Putamen (tissue), 1 donor: Measurements from ENCODE around the gene PPP1R12B.
"Not testable (repeated sequence)": the region's sequence is repeated elsewhere in the genome, so short reads cannot be mapped to it uniquely, and the experiment has no call there.

Source experiments
- DNase-seq: peaks from one replicate; pipeline ENCODE4 v3.0.0-alpha.2; 2016; ENCODE audit warnings: low spot score

The PPP1R12B gene

DNA sequence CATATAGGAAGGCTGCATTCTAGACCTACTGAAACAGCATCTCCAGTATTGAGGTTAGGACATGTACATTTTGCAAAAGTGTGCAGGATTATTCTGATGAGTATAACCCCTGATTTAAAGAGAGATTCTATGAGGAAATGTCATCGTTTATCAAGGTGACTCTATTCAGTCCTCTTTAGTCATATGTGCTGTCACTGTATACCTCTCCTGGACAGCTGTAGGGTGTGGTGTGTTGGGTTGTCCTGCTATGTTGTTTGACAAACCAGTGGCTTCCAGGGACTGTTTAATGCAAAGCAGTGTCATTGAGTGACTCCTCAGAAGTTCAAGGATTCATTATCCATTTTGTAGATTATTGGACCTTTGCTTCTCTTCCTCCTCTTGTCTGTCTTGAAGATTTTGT lies 209.2 kb downstream of the PPP1R12B start:
- not testable (repeated sequence) for DNase-seq

DNA sequence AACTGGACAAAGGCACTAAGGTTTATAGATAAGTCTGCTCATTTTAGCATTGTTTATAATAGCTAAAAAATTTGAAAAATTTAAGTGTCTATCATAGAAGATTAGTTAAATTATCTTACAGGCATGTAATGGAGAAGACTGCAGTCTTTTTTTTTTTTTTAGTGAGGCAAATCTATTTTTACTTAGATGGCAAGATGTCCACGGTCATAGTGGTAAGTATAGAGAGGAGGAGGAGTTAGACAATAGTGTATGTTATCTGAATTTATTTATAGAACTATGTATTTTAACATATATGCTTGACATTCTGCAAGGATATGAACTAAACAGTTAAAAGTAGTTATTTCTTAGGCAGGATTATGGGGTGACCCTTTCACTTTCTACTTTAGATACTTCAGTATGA lies 212.7 kb downstream of the PPP1R12B start:
- no peak for DNase-seq

DNA sequence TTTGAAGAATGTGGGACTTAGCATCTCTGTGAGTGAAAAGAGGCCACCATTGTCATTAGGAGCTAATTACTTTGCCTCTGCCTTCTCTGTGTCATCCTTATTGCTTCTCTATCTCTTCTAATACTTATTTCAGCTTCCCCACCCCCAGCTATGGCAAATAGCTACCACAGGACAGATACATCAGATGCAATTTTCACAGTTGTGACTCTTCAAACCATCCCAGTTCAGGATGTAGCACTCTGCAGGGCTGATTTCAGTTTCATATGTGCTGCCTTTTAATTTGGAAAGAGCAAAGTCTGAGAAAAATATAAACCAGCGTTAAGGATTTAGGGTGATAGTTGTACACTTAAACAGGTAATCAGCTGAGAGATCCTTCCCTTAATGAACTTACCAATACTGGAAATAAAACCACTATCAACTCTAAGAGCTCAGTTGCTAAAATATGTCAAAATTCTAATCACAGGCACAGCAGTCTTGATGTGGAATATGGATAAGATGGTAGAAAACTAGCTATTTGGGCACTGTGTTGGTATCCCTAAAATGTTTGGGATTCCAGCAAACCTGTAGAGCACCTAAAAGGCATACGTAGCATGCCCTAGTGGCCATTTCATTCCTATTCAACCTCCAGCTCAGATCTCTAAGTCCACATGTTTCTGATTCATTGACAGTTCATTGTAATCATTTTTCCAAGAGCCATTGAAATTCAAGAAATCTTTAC lies 213.4 kb downstream of the PPP1R12B start:
- DNase-seq = no peak

DNA sequence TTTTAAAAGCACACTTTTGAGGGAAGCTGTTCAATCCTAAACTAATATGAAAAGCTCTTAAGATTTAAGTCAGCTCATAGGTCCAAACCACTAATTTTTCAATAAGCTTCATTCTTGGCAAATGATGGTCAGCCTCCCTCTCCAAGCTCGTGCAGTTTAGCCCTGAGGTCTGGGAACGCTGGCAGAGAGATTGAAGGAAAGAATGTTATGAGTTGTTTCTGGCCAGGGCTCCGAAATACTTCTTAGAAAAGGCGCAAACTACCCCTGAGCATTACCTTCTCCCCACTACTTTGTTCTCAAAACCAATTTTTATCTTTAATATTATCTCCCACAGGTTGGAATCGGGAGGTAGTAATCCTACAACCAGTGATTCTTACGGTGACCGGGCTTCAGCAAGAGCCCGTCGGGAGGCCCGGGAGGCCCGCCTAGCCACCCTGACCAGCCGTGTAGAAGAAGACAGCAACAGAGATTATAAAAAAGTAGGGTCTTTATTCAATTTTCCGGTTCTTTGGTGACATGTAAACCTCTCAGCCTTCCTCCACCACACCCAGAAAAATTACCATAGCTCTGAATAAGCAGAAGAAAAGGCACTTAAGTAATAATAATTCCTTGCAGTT lies 214.1 kb downstream of the PPP1R12B start:
- no peak for DNase-seq

DNA sequence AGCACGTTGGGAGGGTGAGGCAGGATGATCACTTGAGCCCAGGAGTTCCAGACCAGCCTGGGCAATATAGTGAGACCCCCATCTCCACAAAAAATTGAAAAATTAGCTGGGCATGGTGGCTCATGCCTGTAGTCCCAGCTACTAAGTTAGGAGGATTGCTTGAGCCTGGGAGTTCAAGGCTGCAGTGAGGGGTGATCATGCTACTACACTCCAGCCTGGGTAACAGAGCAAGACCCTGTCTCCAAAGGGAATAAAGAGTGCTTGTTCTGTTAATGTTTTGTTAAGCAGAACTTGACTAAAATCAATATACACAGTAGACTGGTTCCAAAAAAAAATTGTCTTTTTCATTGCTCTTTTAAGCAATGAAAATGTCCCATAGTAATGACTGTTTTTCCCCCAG lies 215.3 kb downstream of the PPP1R12B start:
- DNase-seq = no peak

DNA sequence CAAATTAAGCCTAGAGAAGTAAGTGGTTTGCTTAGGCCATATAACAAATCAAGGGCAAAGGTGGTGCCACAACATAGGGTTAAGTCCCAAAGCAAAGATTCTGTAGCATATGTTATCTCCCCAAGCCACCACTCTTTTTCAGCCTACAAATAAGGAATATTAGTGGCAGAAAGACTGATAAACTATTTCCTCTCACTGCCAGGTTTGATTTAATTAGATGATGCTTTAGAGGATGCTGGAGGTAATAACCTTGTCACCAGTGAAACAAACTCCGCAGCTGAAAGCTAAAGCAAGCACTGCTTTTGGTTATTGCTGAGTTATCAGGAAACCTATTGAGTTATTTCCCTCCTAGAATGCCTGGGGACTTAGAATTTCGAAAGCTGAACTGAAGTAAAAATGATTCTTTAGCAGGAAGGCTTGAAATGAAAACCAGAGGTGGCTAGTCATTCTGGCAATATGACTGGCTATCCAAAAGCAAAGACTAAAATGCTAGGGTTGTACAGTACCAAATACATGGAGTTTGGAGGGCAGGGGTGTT lies 216.5 kb downstream of the PPP1R12B start:
- no peak for DNase-seq

DNA sequence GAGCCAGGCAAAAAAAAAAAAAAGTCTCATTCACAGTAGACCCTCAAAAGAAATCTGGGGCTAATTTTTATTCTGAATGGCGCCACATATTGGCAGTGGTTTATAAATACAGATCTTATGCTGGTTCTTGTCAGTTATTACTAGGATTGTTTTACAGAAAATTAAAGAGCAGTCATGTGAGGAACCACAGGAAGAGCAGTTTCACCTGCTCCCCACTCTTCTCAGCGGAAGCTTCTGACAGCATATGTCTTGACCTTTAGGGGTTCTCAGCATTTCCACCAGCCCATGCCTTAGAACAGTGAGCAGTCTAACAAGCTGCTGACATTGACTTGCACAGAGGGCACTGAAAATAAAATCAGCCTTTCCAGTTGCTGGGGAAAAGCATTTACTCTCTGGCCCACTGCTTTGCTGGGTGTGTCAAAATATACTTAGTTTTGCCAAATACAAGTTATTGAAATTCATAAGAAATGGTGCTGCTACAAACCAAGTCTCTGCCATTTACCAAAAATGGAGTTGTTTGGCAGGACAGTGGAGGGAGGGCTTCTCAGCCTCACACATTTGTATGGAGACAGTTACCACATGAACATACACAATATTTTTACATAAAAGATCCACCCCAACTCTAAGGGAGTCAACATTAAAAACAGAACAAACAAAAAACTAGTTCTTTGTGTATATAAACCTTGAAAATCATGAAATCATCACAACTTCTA lies 217.5 kb downstream of the PPP1R12B start:
- DNase-seq = no peak

DNA sequence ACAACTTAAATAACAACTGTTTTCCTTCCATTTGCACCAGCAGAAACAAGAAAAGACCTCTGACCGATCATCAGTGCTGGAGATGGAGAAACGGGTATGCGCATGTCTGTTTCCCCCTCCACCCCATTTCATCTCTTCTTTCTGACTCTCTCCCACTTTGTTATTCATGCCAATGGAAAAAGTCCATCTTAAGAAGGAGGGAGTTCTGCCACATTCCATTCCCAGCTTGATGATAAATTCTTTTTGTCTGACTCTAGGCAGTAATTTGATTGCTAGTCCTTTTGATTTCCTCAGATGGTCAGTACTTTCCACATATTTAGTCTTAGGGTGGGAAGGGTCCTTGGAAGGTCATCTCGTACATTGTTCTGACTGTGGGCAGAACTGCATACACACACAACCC lies 219.2 kb downstream of the PPP1R12B start:
- DNase-seq = no peak

DNA sequence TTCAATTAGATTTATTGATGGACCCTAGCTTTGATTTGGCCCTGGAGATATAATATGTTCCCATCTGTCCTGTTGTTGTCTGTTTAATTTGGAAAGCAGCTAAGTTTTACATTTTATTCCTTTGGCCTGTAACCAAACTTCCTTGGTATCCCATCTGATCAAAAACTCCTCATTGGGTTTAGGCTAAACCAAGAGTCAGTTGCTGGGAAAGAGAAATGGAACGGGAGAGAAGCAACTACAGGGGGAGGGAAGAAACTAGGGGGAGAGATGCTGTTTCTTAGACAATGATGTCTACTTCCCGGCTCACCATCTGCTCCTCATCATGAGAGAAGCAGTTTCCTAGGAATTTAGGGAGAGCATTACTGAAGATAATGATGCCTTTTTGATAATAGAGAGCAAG lies 219.9 kb downstream of the PPP1R12B start:
- DNase-seq = no peak

DNA sequence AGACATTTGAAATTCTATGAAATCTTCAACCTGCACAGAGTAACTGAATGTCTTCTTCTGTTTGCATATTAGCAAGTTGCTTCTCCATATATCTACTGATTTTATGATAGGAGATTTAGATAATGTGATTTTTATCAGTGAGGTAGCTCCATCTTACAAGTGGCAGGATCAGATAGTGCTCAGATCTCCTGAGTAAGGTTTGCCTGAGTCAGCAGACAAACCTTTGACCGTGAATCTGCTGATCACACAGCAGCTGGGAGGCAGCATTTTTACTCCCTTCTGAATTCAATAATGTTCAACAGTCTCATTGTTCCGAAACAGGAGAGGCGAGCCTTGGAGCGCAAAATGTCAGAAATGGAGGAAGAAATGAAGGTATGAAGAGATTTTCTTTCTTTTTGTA lies 220.3 kb downstream of the PPP1R12B start:
- DNase-seq = no peak

DNA sequence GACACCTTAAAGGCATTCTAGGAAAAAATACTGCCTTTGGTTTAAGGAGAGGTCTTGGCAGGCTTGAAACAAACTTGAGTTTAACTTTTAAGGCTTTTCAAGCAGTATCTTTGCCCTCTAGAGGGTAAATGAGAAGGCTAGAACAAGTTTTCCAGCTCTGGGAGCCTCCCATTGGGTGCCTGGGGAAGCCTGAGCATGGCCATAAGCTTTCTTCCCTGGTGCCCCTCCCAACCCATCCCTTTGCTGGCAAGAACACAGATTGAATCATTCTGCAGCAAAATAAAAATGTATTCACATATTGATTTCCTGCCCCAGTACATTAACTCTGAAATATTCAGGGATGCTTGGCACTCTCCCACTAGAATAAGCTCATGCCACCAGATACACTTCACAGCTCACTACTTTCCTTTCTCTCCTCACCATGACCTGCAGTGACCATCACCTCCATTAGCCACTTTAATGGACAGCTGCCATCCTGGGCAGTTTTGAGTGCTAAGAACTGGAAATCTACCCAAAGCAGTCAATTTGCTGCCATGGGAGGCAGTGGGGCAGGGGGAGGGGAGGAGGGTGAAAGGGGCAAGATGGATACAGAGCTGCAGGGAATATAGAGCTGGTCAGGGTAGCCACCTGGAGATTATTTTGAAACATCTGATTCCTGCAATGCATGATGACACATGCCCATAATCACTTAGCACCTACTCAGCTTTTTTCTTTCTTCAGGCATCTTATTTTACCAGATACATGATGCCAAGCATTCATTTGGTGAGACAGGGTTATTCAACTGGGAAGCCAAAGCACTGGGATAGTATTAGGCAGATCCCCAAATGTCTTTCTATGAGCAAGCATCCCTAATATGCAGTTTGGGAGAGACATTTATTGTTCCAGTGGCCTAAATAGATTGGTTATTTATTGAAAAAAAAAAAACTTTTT lies 221.2 kb downstream of the PPP1R12B start:
- no peak for DNase-seq

DNA sequence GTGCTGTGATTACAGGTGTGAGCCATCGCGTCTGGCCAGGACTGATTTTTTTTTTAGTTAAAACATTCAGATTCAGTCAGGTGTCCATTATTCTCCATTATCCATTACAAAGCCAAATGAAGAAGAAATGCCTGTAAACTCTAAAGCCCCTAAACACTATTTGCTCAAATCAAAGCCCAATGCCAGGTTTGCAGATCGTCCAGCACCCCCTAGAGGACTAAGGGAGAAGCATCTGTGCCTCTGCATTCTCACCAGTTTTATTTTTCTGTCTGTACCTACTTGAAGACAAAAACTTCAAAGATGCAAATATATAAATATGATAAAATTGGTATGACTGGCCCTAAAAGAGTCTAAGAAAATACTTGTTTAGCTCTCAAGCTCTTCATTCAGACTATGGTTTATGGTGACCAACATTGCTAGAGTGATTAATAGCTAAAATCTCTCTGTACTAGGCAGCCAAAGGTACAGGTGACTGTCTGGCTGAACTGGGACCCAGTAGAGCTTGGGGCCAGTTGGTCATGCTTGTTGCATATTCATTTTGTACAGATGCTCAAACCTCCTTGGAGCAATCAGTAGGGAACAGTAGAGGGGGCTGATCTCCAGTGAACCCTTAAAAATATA lies 223.3 kb downstream of the PPP1R12B start:
- no peak for DNase-seq

DNA sequence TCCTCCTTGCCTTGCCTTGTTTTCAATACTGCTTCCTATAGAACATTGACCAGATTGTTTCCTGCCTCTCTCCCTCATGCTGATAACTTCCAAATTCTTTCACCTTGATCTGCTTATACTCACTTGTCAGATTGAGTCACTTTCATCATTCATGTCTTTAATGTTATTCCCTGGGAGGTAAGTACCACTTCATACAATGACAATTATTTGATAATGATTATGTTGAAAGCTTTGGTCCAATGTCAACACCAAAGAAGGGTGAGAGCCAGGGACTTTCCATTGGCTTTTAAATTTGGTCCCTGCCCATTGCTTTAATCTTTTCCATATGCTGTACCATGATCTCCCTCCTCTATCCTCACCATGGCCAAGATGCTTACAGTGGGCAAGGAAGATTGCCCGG lies 224.4 kb downstream of the PPP1R12B start:
- no peak for DNase-seq

DNA sequence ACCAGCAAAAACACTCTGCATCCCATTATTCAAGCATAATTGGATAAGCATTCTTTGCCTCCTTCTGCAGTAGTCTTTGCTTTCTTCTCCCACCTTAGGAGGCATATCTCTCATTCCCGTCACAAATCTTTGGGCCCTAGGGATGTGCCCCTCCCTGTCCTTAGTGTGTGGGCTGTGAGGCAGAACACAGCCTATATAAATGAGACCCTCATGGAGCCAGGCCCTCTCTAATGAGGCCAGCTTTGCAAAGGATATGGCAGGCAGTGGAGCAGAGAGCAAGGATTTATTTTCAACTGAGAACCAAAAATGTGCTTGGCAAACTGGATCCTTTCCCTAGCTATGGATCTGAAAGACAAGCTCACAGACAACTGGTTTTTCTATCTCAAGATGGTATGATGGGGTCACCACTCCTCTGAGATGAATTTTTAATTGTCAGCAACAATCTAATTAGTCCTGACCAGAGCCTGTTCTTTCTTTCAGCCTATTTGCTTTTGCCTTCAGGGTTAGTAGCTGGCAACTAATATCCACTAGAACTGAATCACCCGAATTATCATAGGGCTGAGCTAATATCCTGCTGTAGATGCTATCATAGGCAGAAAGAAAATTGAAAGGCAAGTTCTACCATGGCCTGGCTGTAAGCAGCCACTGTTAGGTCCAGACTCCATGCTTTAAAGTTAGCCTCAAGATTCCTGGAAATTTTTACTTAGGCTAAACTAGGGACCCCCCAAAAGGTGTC lies 227.6 kb downstream of the PPP1R12B start:
- DNase-seq = no peak

DNA sequence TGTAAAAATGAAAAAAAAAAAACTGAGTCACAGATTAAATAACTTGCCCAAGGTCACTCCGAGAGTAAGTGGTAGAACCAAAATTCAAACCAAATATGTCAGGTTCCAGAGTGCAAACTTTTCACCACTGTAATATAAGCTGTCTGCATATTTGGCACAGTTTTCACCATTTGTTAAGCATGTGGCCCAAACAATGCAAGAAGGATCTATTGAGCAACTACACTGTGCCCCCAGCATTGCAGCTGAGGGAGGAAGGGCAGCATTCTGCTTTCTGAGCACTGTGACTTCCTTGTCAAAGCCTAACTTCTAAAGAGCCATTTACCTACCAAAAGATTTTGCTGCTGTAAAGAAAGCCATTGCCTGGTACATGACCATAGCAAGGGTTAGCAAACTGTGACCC lies 228.3 kb downstream of the PPP1R12B start:
- DNase-seq = no peak

DNA sequence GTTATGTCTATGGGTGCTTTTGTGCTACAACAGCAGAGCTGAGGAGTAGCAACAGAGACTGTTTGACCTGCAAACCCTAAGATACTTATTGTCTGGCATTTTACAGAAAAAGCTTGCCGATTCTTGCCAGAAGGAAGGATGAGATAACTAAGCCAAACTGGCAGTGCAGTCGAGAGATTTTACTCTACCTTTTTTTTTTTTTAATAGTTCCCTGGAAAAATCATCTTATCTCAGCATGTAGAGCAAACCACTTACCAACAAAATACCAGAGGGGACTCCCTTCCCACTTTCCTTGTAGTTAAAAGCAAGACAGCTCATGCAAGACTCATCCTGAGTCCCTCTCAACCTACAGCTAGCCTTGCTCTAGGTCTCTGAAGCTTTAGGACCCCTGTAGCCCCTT lies 228.9 kb downstream of the PPP1R12B start:
- no peak for DNase-seq

DNA sequence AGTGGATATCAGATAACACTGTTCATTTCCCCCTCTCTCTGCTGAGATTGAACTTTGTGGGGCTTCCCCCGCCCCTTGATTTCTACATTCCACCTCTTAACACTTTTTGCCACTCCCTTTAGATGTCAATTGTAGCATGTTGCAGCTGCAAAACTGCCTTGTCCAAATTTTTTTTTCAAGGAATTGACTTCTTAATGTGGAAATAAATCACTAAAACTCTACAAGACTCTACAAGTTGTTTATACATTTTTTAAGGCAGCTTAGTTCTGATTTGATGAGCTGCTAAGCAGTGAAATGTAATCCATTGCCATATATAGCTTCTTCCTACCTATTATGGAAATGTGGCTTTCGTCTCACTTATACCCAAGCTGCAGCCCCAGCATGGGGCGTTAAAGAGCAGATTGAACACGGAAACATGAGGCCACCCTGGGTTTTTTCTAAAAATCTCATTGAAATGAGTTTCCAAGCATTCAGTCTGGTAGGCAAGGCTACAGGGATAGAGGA lies 229.6 kb downstream of the PPP1R12B start:
- no peak for DNase-seq

DNA sequence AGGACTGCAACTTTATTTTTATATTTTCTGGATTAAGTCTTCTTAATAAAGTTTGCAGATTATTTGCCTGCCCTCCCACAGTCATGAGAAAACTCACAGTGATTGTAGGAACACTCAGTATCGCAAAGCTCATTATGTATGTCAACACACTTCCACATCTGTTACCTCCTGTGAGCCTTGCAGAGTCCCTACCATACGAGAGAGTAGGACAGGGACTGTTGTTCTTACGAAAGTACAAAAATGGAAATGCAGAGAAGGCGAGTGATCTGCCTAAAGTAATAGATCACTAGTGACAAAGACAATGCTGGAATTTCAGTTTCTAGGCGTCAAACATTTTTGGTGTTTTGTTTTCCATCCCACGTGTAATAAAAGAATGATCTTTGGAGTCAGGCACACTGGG lies 230.1 kb downstream of the PPP1R12B start:
- DNase-seq = no peak

DNA sequence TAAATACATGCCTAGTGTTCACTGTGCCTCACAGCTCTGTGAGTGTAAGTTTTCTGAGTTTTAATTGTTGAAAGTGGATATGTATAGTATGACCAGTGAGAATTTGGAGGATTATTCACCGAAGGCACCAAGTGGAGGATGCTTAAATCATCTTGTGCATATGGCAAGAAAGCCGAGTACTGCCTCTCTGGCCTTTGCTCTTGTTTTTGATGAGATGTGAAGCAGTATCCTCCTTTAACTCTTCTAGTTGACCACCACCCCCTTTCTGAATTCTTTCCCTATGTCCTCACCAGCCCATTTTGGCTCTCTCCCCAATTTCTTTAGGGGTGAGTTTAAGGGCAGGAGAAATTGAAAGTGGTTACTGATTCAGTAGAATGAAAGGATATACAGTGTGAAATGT lies 231.3 kb downstream of the PPP1R12B start:
- DNase-seq = no peak

DNA sequence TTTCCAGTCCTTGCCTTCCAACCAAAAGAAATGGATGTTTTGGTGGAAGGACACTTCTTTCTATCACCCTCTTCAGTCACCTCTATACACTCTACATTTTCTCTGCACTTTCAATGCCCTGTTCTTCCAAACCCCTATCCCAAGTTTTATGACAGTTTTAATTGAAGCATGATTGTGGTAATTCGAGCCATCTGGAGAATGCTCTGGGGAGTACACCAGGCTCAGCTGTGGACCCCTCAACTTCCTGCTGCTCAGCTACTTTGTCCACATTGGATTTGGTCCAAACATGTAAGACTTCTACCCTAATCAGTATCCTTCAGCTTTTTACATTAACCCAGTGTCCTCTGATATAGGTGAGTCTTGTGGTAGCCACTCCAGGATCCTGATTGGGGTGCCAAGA lies 232.1 kb downstream of the PPP1R12B start:
- DNase-seq = no peak

DNA sequence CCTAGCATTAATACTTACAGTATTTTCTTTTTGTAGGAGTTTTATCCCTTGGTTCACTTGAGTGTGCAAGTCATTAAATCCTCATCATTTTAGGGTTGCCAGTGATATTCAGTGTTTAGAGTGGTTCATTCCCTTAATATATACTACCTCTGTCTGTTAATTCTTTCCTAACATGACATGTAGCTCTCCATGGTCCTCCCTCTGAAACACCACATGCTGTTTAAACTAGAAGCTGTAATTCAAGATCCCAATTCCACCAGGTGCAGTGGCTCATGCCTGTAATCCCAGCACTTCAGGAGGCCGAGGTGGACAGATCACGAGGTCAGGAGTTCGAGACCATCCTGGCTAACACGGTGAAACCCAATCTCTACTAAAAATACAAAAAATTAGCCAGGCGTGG lies 233.9 kb downstream of the PPP1R12B start:
- not testable (repeated sequence) for DNase-seq
